ENCODE results near the gene NEO1.

Gene NEO1

DNA sequence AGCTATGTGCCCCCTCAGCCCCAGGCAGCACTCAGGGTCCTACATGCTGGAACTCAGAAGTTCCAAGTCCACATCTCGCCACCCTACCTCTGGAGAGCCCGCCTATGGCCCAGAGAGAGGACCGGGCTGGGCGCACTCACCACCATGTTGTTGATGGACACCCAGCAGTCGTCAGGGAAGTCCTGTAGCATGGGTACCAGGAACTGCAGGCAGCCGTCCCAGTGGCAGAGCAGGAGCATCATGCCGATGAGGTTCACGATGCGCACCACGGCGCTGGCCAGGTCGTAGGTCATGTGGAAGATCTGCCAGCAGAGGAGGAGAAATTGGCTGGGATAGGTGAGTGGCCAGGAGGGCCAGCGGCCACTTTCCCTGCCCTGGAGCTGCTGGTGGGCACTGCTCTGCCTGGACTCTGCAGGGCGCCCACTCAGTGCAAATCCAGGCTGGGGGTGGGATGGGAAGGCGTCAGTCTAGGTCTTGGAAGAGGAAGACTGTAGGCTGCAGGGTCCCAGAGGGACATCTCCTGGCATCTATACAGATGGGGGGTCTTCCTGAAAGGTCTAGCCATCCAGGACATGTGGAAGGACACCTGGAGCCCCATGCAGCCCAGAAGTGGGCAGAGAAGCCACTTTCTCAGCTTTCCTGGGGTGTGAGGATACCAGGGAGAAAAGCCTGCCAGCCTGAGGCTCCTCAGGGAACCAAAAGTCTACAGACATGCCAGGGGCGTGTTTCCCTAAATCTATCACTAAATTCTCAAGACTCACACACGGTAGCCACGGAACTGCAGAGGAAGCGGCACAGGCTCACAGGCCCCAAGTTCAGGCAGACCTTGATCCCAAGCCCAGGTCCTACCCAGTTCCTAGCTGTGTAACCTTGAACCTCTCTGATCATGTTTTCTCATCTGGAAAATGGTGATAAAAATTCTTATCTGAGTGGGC, 280.0 kb downstream of the NEO1 start:
- no peak for DNase-seq

DNA sequence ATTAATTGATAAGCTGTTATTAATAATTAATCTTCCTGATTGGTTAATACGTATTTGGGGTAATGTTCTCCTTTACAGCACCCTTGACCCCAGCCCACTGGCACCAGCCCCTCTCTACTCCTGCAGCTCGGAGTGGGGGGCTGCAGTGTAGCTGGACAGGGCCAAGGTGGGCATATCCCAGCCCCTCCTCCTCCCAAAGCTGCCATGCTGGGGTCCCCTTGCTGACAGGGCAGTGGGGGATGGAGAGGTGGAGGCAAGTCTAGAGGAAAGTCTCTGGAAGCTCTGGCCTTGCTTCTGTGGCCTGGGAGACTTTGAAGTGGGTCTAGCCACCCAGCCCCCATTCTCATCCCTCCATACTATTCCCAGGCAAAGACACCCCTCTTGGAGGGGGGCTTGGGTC, 280.7 kb downstream of the NEO1 start:
- no peak for DNase-seq

DNA sequence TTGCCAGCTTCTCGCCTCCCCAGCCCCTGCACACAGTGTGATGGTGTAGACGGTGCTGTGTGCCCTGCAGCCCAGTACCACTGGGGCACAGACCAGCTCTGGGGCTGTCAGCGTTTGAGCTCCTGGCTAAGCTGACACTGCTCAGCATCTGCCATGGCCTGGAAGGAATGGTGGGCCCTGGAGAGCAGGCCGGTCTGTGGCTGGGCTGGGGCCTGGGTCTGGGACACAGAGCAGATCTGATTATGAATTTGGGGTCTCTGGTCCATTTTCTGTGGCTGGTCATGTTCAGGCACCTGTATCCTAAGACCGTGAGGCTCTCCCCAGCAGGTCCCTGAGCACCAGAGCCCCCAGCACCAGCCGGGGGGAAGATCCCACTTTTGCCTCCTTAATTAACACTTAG, 281.8 kb downstream of the NEO1 start:
- DNase-seq = no peak

DNA sequence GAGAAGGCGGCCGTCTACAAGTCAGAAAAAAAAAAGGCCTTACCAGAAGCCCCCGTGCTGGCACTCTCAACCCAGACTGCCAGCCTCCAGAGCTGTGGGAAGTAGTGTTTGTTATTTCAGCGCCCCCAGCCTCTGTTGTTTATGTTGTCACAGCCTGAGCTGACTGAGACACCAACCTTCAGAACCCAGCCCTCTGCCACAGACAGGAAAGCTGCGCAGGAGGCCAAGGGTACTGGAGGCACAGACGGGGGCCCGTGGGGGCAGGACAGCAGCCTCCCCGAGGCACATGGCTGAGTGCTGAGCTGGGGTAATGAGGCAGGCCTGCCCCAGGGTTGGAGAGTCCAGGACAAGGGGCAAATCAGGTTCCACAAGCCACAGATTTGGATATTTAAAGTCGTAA, 282.8 kb downstream of the NEO1 start:
- DNase-seq = no peak

DNA sequence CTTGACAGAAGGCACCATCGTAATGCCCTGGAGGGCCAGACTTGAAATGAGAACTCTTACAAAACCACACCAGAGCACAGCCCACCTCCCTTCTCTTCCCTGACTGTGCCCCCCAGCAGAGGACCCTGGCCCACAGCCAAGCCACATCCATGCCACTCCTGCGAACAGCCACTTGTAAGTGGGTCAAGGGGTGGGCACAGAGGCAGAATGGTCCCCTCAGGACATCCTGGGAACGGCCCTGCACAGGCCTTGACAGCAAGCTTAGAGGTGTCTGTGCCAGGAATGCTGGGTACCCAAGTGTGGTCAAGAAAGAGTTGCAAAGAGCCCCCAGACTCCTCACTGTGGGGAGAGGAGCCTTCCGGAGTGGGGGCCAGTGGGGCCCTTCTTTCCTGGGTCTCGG, 283.2 kb downstream of the NEO1 start:
- no peak for DNase-seq

DNA sequence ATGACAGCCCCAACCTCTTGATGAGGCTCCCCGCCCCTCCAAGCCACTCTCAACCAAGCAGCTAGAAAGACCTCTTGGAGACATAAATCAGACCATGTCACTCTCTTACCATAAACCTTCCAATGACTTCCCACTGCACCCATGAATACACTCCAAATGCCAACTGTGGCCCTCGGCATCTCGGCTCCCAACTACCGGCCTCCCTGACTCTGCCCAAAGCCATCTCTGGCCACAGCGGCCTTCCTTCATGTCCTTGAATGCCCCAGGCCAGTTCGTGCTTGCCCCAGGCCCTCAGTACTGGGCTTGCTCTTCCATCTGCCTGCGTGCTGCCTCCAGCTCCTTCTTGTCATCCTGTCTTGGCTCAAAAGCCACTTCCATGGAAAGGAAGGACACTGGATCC, 284.5 kb downstream of the NEO1 start:
- DNase-seq = no peak

DNA sequence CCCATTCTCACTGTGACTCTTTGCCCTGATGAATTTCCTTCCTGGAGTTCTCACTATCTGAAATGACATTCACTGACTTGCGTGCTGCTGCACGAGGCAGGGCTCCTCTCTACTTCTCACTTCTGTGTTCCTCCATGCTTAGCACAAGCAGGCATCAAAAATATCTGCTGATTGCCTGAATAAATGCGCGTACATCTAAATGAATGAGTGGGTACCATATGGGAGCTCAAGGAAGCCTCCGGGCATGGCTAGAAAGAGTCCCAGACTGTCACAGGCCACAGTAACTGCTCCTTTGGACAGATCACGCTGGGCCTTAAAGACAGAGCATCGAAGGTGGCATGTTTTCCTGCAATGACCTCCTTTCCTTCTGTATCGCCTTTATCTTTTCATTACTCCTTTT, 284.9 kb downstream of the NEO1 start:
- no peak for DNase-seq

DNA sequence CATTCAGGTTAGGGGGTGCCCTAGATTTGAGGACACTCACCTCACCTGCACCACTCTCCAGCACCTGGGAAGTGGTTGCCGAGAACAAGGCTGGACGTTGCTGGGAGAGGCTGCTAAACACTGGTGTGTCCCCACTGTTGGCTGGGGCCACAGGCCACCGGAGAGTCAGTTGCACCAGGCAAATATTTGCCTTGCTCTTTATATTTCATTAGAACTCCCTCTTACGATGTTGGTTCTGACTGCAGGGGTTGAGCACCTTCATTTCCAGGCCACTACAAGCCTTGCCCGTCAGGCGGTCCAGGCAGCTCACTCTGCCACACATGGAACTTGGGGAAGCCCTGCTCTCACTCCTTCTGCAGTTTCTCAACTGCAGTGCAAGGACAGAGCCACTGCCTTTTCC, 285.8 kb downstream of the NEO1 start:
- DNase-seq = no peak

DNA sequence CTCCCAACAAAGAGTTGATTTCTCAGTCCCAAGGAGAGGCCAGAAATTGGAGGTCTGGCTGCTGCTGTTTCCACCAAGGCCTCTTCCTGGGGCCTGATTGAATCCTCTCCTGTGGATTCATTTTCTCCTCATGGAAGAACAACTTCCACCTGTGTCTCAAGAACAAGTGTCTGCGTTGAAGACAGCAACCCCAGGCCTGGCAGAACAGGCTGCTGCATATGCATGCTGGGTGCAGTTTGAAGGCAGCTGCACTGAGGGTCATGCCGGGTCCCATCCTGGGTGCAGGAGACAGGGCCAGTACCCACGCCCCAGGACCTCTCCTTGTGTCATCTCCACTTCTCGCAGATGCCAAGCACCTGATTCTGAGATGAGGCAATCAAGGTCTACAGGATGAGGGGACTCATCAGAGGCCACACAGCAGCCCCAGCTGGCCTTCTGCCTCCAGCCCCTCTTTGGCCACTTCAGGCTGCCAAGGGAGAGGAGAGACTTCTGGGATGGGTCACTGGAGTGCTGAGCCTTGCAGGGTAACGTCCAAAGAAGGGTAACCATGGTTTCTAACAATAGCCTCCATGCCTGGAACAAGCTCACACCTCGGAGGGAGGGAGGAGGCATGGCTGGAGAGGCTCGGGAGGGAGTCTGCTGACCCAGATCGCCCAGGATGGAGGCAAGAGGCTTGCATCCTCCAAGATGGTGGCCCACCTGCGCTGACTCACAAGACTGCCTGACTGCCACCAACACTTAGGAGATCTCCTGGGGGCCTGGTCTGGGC, 286.5 kb downstream of the NEO1 start:
- DNase-seq = no peak

DNA sequence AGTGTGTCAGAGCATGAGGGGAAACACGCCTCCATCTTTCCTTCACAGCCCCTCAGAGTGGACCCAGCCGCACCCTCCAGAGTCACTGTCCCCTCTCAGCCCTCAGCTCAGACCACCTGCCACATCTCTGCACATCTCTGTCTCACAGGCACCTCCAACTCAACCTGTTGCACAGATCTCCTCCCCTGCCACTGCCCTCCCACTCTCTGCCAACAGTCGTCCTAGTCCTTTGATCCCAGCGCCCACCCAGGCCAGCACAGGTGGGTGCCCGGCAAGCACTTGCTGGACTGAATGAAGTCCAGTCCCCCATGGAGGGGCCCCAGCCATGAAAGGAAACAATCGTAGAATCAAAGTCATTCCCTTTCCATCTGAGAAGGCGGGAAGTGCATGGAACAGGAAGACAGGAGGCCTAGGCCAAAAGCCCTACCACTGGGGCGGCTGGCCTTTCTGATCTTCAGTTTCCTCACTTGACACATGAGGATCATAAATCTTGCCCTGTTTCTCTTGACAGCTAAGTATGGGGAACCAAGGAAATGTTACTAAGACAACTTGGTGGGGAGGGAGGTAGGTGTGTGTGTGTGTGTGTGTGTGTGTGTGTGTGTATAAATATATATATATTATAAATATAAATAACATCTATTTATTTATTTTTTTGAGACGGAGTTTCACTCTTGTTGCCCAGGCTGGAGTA, 288.4 kb downstream of the NEO1 start:
- no peak for DNase-seq

DNA sequence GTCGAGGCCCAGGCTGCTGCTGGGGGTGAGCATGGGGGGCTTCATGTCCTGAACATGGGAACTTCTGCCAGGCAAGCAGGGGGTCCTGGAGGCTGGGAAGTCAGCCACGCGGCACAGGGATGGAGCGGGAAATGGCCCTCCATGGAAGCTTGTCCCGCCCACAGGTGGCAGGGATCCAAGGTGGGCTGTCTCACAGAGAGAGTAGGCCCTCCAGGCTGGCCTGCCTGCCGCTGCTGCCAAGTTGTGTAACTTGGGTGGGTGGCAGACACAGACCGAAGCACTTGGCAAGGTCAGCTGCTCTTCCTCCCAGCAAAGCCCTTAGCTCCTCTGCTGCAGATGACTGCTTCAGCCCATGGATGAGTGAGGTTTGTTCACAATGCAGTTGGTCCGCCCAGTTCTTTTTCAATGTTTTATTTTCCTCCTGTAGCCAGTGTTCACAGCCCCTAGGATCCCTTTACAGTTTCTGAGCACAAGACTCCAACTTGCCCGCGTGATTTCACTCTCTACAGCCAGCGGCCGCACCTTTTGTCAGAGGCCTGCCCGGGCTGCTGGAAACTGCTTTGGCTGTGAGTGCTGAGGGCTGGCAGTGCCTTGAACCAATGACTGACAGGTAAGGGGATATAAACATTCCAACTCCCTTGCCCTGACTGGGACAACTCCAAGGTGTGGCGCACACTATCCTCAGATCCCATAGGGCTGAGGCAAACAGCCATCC, 289.8 kb downstream of the NEO1 start:
- no peak for DNase-seq

DNA sequence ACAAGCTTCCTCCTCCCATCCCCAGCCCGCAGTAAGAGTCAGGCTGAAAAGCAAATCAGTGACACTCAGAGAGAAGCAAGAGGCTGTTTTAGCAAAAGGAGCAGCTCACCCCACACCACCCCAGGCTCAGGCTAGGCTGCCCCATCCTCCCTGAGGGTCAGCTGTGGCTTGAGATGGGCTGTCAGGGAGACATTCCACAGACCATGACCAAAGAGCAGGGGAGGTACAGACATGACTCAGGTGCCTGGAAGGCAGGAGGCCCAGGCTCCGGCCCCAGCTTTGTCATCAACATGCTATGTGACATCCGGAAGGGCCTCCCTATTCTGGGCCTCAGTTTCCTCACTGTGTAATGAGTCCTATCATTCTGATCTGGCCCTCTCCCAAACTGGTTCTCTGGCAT, 291.8 kb downstream of the NEO1 start:
- DNase-seq = no peak

DNA sequence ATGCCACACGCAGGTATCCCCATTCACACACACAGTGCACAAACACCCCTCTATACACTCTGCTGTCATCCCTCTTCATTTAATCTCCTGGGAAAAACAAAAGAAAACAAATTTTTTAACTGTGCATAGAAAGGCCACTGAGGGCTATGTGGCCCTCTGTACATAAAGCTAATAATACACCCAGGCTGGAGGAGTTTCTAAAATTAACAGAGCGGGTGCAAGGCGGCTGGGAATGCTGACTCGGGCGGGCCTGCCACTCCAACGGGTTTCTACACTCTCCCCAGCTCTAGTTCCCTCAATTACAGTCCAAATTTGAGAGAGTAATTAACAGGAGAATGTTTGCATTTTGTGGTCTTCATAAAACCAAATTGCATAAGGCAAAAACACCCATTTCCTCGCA, 293.4 kb downstream of the NEO1 start:
- no peak for DNase-seq

DNA sequence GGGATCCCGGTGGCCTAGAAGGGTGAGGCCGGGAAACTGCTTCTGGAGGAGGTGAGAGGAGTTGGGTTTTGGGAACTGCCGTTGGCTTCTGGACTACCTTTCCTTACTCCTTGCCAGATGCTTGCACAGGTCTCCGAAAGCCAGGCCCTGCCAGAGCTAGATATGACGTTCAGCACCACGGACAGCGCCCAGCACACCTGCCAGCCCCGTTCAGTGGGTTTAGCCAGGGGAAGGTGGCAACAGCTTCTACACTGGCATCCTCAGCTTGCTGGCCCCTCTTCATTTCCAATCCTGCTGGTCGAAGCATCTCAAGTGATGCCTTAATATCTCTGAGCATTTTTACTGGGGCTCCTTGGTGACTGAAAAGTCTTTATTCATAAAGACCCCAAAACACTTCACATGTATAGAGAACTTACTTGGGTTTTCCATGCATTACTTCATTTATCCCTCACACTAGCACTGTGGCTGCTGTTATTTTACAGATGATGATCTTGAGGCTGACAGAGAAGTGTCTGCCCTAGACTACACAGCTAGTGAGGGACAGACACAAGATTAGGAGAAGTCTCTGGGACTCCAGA, 294.6 kb downstream of the NEO1 start:
- no peak for DNase-seq

DNA sequence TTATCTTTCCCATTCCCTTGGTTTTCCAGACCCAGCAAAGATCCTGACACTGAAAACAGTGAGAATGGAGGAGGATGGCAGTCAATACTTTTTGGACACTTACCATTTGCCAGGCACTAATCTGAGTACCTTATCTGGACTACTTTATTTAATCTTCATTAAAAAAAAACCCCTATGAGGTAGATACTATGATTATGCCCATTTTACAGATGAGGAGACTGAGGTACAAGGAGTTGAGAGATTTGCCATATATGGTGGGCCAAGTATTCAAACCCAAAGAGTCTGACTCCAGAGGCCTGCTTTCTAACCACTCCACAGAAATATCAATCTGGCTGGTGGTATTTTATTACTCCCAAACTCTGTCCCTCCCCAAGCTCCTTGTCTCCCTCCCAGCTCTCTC, 296.9 kb downstream of the NEO1 start:
- no peak for DNase-seq

DNA sequence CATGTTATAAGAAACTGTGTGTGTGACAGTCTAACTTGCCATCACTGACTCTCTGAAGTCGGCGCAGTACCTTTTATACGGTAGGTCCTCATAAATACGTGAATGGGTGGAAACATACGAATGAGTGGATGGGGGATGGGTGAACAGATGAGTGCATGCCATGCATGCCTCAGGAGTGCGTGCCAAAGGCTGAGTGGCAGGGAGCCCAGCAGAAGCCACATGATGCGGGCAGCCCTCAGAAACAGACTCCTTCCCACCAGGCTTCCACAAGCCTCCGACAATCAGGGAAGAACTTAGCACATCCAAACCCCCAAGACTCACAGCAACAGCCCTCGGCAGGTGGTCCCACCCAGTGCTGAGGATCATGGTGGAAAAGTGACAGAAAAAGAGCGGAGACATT, 299.8 kb downstream of the NEO1 start:
- no peak for DNase-seq

DNA sequence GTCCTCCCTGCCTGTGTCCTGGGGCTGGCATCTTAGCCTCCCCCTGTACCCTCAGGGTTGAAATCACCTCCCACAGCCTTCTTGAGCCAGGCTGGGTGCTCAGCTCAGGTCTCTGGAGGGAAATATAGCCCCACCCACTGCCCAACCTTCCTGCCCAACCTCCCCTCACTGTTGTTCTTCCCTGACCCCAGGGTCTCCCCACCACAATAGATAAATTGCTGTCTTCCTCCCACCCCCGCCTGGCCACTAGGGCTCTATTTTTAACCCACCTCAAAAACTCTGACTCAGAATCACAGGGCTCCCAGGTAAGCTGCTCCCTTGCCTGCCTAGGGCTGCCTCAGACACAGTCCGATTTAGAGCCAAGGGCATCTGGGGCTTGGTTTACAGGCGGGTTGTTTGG, 301.5 kb downstream of the NEO1 start:
- no peak for DNase-seq

DNA sequence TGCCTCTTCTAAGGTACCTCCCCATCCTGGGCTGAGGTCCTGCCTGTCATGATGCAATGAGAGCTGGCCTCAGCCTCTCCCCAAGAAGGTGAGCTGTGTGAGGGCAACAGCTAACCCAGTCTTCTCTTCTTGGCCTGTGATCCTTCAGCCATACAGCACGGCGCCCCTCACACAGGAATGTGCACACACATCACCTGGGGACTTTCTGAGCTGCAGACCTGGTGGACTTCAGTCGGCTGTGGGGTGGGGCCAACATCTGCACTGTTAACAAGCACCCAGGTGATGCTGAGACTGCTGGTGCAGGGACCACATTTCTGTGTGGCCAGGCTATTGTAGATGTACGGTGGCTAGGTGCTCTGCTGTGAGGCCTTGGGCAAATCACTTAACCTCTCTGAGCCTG, 302.0 kb downstream of the NEO1 start:
- DNase-seq = no peak
